ENCODE data around the gene CCL20. TPM values are rescaled to one million over a fixed set of nuclear protein-coding genes. Genes with fewer than 3 reads are reported as not detected.

Gene CCL20
- total and polyA plus RNA-seq, 2 of the 13 experiments (the other 11 are each of a cell fraction or from before 2014, with no cell fraction given) = 223 to 903 TPM

DNA sequence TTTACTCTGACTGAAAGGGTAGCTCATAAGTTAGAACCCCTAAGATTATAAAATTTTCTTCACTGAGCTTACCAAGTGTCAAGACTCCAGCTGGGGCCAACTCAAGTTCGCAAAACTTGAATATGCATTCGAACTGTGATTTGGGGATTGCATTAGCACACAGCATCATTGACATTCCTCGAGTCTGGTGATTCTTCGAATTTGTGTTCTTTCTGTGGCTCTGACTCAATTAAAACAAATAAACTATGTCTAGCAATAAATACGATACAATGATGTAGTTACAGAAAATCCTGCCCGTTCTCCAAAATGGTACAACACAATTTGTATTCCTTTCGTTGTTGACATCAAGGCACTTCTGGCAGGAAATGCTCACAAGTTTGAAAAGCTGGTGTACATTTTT is 11.1 kb downstream of the CCL20 start (continued):
- TF ChIP-seq, protein P1, sequence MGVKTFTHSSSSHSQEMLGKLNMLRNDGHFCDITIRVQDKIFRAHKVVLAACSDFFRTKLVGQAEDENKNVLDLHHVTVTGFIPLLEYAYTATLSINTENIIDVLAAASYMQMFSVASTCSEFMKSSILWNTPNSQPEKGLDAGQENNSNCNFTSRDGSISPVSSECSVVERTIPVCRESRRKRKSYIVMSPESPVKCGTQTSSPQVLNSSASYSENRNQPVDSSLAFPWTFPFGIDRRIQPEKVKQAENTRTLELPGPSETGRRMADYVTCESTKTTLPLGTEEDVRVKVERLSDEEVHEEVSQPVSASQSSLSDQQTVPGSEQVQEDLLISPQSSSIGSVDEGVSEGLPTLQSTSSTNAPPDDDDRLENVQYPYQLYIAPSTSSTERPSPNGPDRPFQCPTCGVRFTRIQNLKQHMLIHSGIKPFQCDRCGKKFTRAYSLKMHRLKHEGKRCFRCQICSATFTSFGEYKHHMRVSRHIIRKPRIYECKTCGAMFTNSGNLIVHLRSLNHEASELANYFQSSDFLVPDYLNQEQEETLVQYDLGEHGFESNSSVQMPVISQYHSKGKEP (CRISPR knock-in tag; IDR thresholded peaks at IDR 0.05) = no peak
- TF ChIP-seq PPARG (CRISPR knock-in tag; conservative IDR thresholded peaks at IDR 0.05) (no peak), KMT2B (CRISPR knock-in tag; IDR thresholded peaks at IDR 0.05) (no peak), KMT2A (CRISPR knock-in tag; IDR thresholded peaks at IDR 0.05) (no peak), RAD21 (CRISPR knock-in tag; IDR thresholded peaks at IDR 0.05) (no peak), ZNF878 (CRISPR knock-in tag; IDR thresholded peaks at IDR 0.05) (no peak), ZSCAN25 (CRISPR knock-in tag; IDR thresholded peaks at IDR 0.05) (no peak)
- TF ChIP-seq, protein P2, sequence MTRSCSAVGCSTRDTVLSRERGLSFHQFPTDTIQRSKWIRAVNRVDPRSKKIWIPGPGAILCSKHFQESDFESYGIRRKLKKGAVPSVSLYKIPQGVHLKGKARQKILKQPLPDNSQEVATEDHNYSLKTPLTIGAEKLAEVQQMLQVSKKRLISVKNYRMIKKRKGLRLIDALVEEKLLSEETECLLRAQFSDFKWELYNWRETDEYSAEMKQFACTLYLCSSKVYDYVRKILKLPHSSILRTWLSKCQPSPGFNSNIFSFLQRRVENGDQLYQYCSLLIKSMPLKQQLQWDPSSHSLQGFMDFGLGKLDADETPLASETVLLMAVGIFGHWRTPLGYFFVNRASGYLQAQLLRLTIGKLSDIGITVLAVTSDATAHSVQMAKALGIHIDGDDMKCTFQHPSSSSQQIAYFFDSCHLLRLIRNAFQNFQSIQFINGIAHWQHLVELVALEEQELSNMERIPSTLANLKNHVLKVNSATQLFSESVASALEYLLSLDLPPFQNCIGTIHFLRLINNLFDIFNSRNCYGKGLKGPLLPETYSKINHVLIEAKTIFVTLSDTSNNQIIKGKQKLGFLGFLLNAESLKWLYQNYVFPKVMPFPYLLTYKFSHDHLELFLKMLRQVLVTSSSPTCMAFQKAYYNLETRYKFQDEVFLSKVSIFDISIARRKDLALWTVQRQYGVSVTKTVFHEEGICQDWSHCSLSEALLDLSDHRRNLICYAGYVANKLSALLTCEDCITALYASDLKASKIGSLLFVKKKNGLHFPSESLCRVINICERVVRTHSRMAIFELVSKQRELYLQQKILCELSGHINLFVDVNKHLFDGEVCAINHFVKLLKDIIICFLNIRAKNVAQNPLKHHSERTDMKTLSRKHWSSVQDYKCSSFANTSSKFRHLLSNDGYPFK (CRISPR knock-in tag; IDR thresholded peaks at IDR 0.05; ENCODE audit: borderline replicate concordance) = no peak
- TF ChIP-seq, protein P3, sequence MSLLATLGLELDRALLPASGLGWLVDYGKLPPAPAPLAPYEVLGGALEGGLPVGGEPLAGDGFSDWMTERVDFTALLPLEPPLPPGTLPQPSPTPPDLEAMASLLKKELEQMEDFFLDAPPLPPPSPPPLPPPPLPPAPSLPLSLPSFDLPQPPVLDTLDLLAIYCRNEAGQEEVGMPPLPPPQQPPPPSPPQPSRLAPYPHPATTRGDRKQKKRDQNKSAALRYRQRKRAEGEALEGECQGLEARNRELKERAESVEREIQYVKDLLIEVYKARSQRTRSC (CRISPR knock-in tag; IDR thresholded peaks at IDR 0.05; ENCODE audit: low read depth) = no peak
- TF ChIP-seq, protein P4, sequence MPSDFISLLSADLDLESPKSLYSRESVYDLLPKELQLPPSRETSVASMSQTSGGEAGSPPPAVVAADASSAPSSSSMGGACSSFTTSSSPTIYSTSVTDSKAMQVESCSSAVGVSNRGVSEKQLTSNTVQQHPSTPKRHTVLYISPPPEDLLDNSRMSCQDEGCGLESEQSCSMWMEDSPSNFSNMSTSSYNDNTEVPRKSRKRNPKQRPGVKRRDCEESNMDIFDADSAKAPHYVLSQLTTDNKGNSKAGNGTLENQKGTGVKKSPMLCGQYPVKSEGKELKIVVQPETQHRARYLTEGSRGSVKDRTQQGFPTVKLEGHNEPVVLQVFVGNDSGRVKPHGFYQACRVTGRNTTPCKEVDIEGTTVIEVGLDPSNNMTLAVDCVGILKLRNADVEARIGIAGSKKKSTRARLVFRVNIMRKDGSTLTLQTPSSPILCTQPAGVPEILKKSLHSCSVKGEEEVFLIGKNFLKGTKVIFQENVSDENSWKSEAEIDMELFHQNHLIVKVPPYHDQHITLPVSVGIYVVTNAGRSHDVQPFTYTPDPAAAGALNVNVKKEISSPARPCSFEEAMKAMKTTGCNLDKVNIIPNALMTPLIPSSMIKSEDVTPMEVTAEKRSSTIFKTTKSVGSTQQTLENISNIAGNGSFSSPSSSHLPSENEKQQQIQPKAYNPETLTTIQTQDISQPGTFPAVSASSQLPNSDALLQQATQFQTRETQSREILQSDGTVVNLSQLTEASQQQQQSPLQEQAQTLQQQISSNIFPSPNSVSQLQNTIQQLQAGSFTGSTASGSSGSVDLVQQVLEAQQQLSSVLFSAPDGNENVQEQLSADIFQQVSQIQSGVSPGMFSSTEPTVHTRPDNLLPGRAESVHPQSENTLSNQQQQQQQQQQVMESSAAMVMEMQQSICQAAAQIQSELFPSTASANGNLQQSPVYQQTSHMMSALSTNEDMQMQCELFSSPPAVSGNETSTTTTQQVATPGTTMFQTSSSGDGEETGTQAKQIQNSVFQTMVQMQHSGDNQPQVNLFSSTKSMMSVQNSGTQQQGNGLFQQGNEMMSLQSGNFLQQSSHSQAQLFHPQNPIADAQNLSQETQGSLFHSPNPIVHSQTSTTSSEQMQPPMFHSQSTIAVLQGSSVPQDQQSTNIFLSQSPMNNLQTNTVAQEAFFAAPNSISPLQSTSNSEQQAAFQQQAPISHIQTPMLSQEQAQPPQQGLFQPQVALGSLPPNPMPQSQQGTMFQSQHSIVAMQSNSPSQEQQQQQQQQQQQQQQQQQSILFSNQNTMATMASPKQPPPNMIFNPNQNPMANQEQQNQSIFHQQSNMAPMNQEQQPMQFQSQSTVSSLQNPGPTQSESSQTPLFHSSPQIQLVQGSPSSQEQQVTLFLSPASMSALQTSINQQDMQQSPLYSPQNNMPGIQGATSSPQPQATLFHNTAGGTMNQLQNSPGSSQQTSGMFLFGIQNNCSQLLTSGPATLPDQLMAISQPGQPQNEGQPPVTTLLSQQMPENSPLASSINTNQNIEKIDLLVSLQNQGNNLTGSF (CRISPR knock-in tag; IDR thresholded peaks at IDR 0.05) = no peak
